Endothelial cell of umbilical vein (primary cell): Measurements from ENCODE around the gene SETD2. TPM values are rescaled to one million over a fixed set of nuclear protein-coding genes. Genes with fewer than 3 reads are reported as not detected.

Experiments
- BruUV-seq: library from RNA; stranded (reverse); fragments of 400-500 nt; replicated peaks from 2 replicates; lab custom pipeline; 2021; lab: Mats Ljungman, UMichigan
- CTCF ChIA-PET: fragments of 300-600, 350-600 bp; sonication (Branson Sonifier 250); formaldehyde crosslinking; loops from one replicate; lab custom pipeline; 2021; ENCODE audit warnings: antibody characterized with exemption, inconsistent platforms; lab: Charles Lee
- POLR2A ChIA-PET: fragments of 300-600, 350-600 bp; sonication (Branson Sonifier 250); formaldehyde crosslinking; loops from one replicate; lab custom pipeline; 2021; ENCODE audit warnings: antibody characterized with exemption, inconsistent platforms; lab: Charles Lee
- DNase-seq: peaks from one replicate; pipeline ENCODE4 v3.0.0-alpha.2; 2011; ENCODE audit warnings: low read depth, low spot score
- FAIRE-seq: peaks from 2 replicates; lab custom pipeline; 2011; peaks lifted over from hg19 to GRCh38; lab: Jason Lieb, UNC
- H2AFZ ChIP-seq: 2 replicates; pipeline ENCODE4 v1.6.0; 2012; ENCODE audit warnings: low read depth, low read length, control low read depth, inconsistent platforms
- H3K27ac ChIP-seq: 2 replicates; pipeline ENCODE4 v1.5.1; 2011; ENCODE audit warnings: low read depth, mild to moderate bottlenecking, control low read depth, low read length, moderate library complexity; ENCODE audit not compliant: insufficient read depth
- H3K27me3 ChIP-seq, 2 experiments: 2 replicates each; pipeline versions ENCODE4 v1.6.0 to v1.6.1; 2011; ENCODE audit warnings: low read length in 2 of 2, mixed read lengths in 1 of 2; ENCODE audit not compliant: control insufficient read depth in 2 of 2, insufficient read depth in 2 of 2
- H3K36me3 ChIP-seq, 2 experiments: 2 replicates in 1 of 2; 3 replicates in 1 of 2; pipeline ENCODE4 v1.5.1; 2011; ENCODE audit warnings: low read length in 2 of 2, mild to moderate bottlenecking in 1 of 2, moderate library complexity in 1 of 2; ENCODE audit not compliant: control insufficient read depth in 2 of 2, insufficient read depth in 2 of 2; ENCODE audit errors: extremely low read depth in 1 of 2
- H3K4me1 ChIP-seq: 3 replicates; pipeline ENCODE4 v1.5.1; 2011; ENCODE audit warnings: mild to moderate bottlenecking, low read length; ENCODE audit not compliant: control insufficient read depth, insufficient read depth; ENCODE audit errors: extremely low read depth
- H3K4me2 ChIP-seq: 2 replicates; pipeline ENCODE4 v1.6.1; 2011; ENCODE audit warnings: low read length, control low read depth, mixed read lengths; ENCODE audit not compliant: insufficient read depth
- H3K4me3 ChIP-seq, 3 experiments: fragments of 200-600 bp in 1 of 3; sonication (generic), shearing (Covaris generic) in 1 of 3; replicated peaks in 1 of 3; 2 replicates each; pipeline ENCODE4 v1.5.1; 2011 to 2016; ENCODE audit warnings: control low read depth in 3 of 3, low read length in 3 of 3, mild to moderate bottlenecking in 2 of 3, inconsistent platforms in 1 of 3, low read depth in 1 of 3, moderate library complexity in 1 of 3; ENCODE audit not compliant: insufficient read depth in 1 of 3
- H3K79me2 ChIP-seq: 2 replicates; pipeline ENCODE4 v1.6.0; 2012; ENCODE audit warnings: low read length, inconsistent platforms; ENCODE audit not compliant: control insufficient read depth, insufficient read depth
- H3K9ac ChIP-seq: replicated peaks from 2 replicates; pipeline ENCODE3; 2011; ENCODE audit warnings: low read length, control low read depth; ENCODE audit not compliant: insufficient read depth; ENCODE audit errors: extremely low read depth
- H3K9me1 ChIP-seq: replicated peaks from 3 replicates; pipeline ENCODE4 v1.6.0; 2011; ENCODE audit warnings: mild to moderate bottlenecking, low read length; ENCODE audit not compliant: control insufficient read depth, insufficient read depth; ENCODE audit errors: extremely low read depth
- H3K9me3 ChIP-seq: replicated peaks from 2 replicates; pipeline ENCODE4 v1.5.1; 2012; ENCODE audit warnings: low read length, inconsistent platforms; ENCODE audit not compliant: control insufficient read depth, insufficient read depth
- H4K20me1 ChIP-seq: replicated peaks from 2 replicates; pipeline ENCODE3; 2011; ENCODE audit warnings: mild to moderate bottlenecking, low read length; ENCODE audit not compliant: control insufficient read depth, insufficient read depth; ENCODE audit errors: extremely low read depth
- CTCF ChIP-seq, 2 donors: IDR thresholded peaks; 1 replicate in 1 of 2; 2 replicates in 1 of 2; pipeline ENCODE4 v1.5.1; 2011; ENCODE audit warnings: low read length in 2 of 2, mild to moderate bottlenecking in 2 of 2, moderate library complexity in 2 of 2, control low read depth in 1 of 2, inconsistent platforms in 1 of 2, low read depth in 1 of 2; ENCODE audit not compliant: insufficient read depth in 1 of 2; ENCODE audit errors: extremely low read depth in 1 of 2
- EZH2 ChIP-seq: IDR thresholded peaks from 2 replicates; pipeline ENCODE4 v1.6.1; 2012; ENCODE audit warnings: borderline replicate concordance, low read depth, mild to moderate bottlenecking, moderate library complexity, low read length, inconsistent platforms; ENCODE audit not compliant: severe bottlenecking
- FOS ChIP-seq: IDR thresholded peaks from 2 replicates; pipeline ENCODE4 v1.6.1; 2011; ENCODE audit warnings: mild to moderate bottlenecking, low read length, moderate library complexity, borderline replicate concordance; ENCODE audit not compliant: insufficient read depth
- GATA2 ChIP-seq: IDR thresholded peaks from 2 replicates; pipeline ENCODE4 v1.7.0; 2011; ENCODE audit warnings: low read depth, mild to moderate bottlenecking, moderate library complexity, mixed read lengths, low read length; ENCODE audit not compliant: insufficient read length, insufficient read depth
- JUN ChIP-seq: IDR thresholded peaks from 2 replicates; pipeline ENCODE4 v1.6.1; 2011; ENCODE audit warnings: borderline replicate concordance, low read depth; ENCODE audit not compliant: insufficient read length, insufficient read depth
- MAX ChIP-seq: IDR thresholded peaks from 2 replicates; pipeline ENCODE4 v1.6.1; 2011; ENCODE audit not compliant: insufficient read depth, insufficient read length
- MYC ChIP-seq: IDR thresholded peaks from one replicate; pipeline ENCODE4 v1.6.1; 2011; ENCODE audit warnings: mild to moderate bottlenecking, low read depth, low read length
- POLR2A ChIP-seq: IDR thresholded peaks from 2 replicates; pipeline ENCODE4 v1.6.1; 2012; ENCODE audit warnings: low read depth, mild to moderate bottlenecking, control low read depth, low read length
- POLR2AphosphoS5 ChIP-seq: IDR thresholded peaks from 2 replicates; pipeline ENCODE4 v1.6.1; 2012; ENCODE audit warnings: low read depth, mild to moderate bottlenecking, control low read depth, low read length, moderate library complexity; ENCODE audit not compliant: insufficient read depth
- dilution Hi-C: fragments of 300-500 bp; cut with MboI; formaldehyde crosslinking; loops from one replicate; pipeline ENCODE4 v1.15.0; 2019; ENCODE audit warnings: low sequenced_read_pairs; ENCODE audit not compliant: extremely low pct_ligation_motif_present
- intact Hi-C: fragments of 100-400 bp; cut with micrococcal nuclease; formaldehyde crosslinking; loops from one replicate; pipeline ENCODE4 v1.10.0; 2022
- polyA plus RNA-seq, 4 experiments: library from polyadenylated mRNA; depleted of rRNA in 3 of 4; stranded (reverse) in 3 of 4; unstranded in 1 of 4; fragments of >200 nt; gene quantifications; 2 replicates each; pipeline versions ENCODE4 v1.2.1 to v1.2.3, GENCODE V29; 2011 to 2012; ENCODE audit warnings: missing spikeins in 1 of 4
- total RNA-seq: library from RNA; stranded (reverse); gene quantifications from 2 replicates; pipeline ENCODE4 v1.2.3, GENCODE V29; 2021

The SETD2 gene
- total and polyA plus RNA-seq, 2 donors (not counting 3 experiments of a cell fraction or from before 2014, with no cell fraction given): 13.7 to 41.4 TPM

- dilution Hi-C loops: no loop called here
- Histone ChIP-seq H3K9ac (no peak overlapping the region), H3K27me3 (no peaks in the 10 kb centered on the region), H3K27ac (no peak overlapping the region), H3K79me2 (peaks cover 83% of the 10 kb centered on the region), H3K9me3 (no peaks in the 10 kb centered on the region), H3K36me3 (no peaks in the 10 kb centered on the region), H2AFZ (no peak overlapping the region), H3K9me1 (no peaks in the 10 kb centered on the region), H3K4me1 (peaks cover 5% of the 10 kb centered on the region), H4K20me1 (peaks cover 4% of the 10 kb centered on the region), H3K4me3 (no peak overlapping the region), H3K4me2 (peak overlapping the region; percentile 42)
- no TSS peak for BruUV-seq
- CTCF ChIA-PET: no interaction called here
- intact Hi-C loops: no loop called here
- FAIRE-seq: no peak
- DNase-seq: peak; percentile 58
- no peak for TF ChIP-seq MAX
- TF ChIP-seq POLR2A: no peak
- POLR2A ChIA-PET: interaction anchor here (0.6 kb wide), 1 partner anchor 27 kb away, joined by 6 read pairs; no protein-coding TSS in a partner anchor
Measured at GRCh38 chr3:47133641-47134040, 30.3 kb downstream of the SETD2 start.

GRCh38 chr3:47130557-47130956 lies 33.4 kb downstream of the SETD2 start:
- POLR2A ChIA-PET: no interaction called here
- no peak overlapping the region for H3K9ac ChIP-seq
- no peaks in the 10 kb centered on the region for H3K9me1 ChIP-seq
- H4K20me1 ChIP-seq: peaks cover 9% of the 10 kb centered on the region
- CTCF ChIA-PET: interaction anchor here (0.7 to 2.3 kb wide), 4 partner anchors 9 to 15 kb away, joined by 3 to 8 read pairs (median 4); no protein-coding TSS in a partner anchor
- intact Hi-C loops: loop anchor here (2.0 kb wide), 1 partner anchor 16 kb away; no protein-coding TSS in a partner anchor
- no peak overlapping the region for H2AFZ ChIP-seq
- H3K27me3 ChIP-seq: no peaks in the 10 kb centered on the region
- no peak for DNase-seq
- no peak overlapping the region for H3K4me3 ChIP-seq
- H3K4me2 ChIP-seq: no peak overlapping the region
- no TSS peak for BruUV-seq
- H3K27ac ChIP-seq: no peak overlapping the region
- no peaks in the 10 kb centered on the region for H3K9me3 ChIP-seq
- no peak for FAIRE-seq
- dilution Hi-C loops: no loop called here
- TF ChIP-seq MYC (no peak), FOS (no peak), POLR2A (no peak), EZH2 (no peak), CTCF (IDR thresholded peaks at IDR 0.05; ENCODE audit: extremely low read depth in 1 of 2, insufficient read depth in 1 of 2, low read depth in 1 of 2, low read length in 2 of 2) (no peak), GATA2 (no peak), MAX (no peak), POLR2AphosphoS5 (no peak), JUN (no peak)
- peaks cover 74% of the 10 kb centered on the region for H3K79me2 ChIP-seq
- H3K4me1 ChIP-seq: peaks cover 5% of the 10 kb centered on the region
- no peaks in the 10 kb centered on the region for H3K36me3 ChIP-seq
